Endothelial cell of umbilical vein (primary cell): Measurements from ENCODE around the gene PLEKHG1. TPM values are rescaled to one million over a fixed set of nuclear protein-coding genes. Genes with fewer than 3 reads are reported as not detected.

Source experiments
- BruUV-seq: library from RNA; stranded (reverse); fragments of 400-500 nt; replicated peaks from 2 replicates; lab custom pipeline; 2021; lab: Mats Ljungman, UMichigan
- CTCF ChIA-PET: fragments of 300-600, 350-600 bp; sonication (Branson Sonifier 250); formaldehyde crosslinking; loops from one replicate; lab custom pipeline; 2021; ENCODE audit warnings: antibody characterized with exemption, inconsistent platforms; lab: Charles Lee
- POLR2A ChIA-PET: fragments of 300-600, 350-600 bp; sonication (Branson Sonifier 250); formaldehyde crosslinking; loops from one replicate; lab custom pipeline; 2021; ENCODE audit warnings: antibody characterized with exemption, inconsistent platforms; lab: Charles Lee
- DNase-seq: peaks from one replicate; pipeline ENCODE4 v3.0.0-alpha.2; 2011; ENCODE audit warnings: low read depth, low spot score
- FAIRE-seq: peaks from 2 replicates; lab custom pipeline; 2011; peaks lifted over from hg19 to GRCh38; lab: Jason Lieb, UNC
- H2AFZ ChIP-seq: 2 replicates; pipeline ENCODE4 v1.6.0; 2012; ENCODE audit warnings: low read depth, low read length, control low read depth, inconsistent platforms
- H3K27ac ChIP-seq: 2 replicates; pipeline ENCODE4 v1.5.1; 2011; ENCODE audit warnings: low read depth, mild to moderate bottlenecking, control low read depth, low read length, moderate library complexity; ENCODE audit not compliant: insufficient read depth
- H3K27me3 ChIP-seq, 2 experiments: 2 replicates each; pipeline versions ENCODE4 v1.6.0 to v1.6.1; 2011; ENCODE audit warnings: low read length in 2 of 2, mixed read lengths in 1 of 2; ENCODE audit not compliant: control insufficient read depth in 2 of 2, insufficient read depth in 2 of 2
- H3K36me3 ChIP-seq, 2 experiments: 2 replicates in 1 of 2; 3 replicates in 1 of 2; pipeline ENCODE4 v1.5.1; 2011; ENCODE audit warnings: low read length in 2 of 2, mild to moderate bottlenecking in 1 of 2, moderate library complexity in 1 of 2; ENCODE audit not compliant: control insufficient read depth in 2 of 2, insufficient read depth in 2 of 2; ENCODE audit errors: extremely low read depth in 1 of 2
- H3K4me1 ChIP-seq: 3 replicates; pipeline ENCODE4 v1.5.1; 2011; ENCODE audit warnings: mild to moderate bottlenecking, low read length; ENCODE audit not compliant: control insufficient read depth, insufficient read depth; ENCODE audit errors: extremely low read depth
- H3K4me2 ChIP-seq: 2 replicates; pipeline ENCODE4 v1.6.1; 2011; ENCODE audit warnings: low read length, control low read depth, mixed read lengths; ENCODE audit not compliant: insufficient read depth
- H3K4me3 ChIP-seq, 3 experiments: fragments of 200-600 bp in 1 of 3; sonication (generic), shearing (Covaris generic) in 1 of 3; replicated peaks in 1 of 3; 2 replicates each; pipeline ENCODE4 v1.5.1; 2011 to 2016; ENCODE audit warnings: control low read depth in 3 of 3, low read length in 3 of 3, mild to moderate bottlenecking in 2 of 3, inconsistent platforms in 1 of 3, low read depth in 1 of 3, moderate library complexity in 1 of 3; ENCODE audit not compliant: insufficient read depth in 1 of 3
- H3K79me2 ChIP-seq: 2 replicates; pipeline ENCODE4 v1.6.0; 2012; ENCODE audit warnings: low read length, inconsistent platforms; ENCODE audit not compliant: control insufficient read depth, insufficient read depth
- H3K9ac ChIP-seq: replicated peaks from 2 replicates; pipeline ENCODE3; 2011; ENCODE audit warnings: low read length, control low read depth; ENCODE audit not compliant: insufficient read depth; ENCODE audit errors: extremely low read depth
- H3K9me1 ChIP-seq: replicated peaks from 3 replicates; pipeline ENCODE4 v1.6.0; 2011; ENCODE audit warnings: mild to moderate bottlenecking, low read length; ENCODE audit not compliant: control insufficient read depth, insufficient read depth; ENCODE audit errors: extremely low read depth
- H3K9me3 ChIP-seq: replicated peaks from 2 replicates; pipeline ENCODE4 v1.5.1; 2012; ENCODE audit warnings: low read length, inconsistent platforms; ENCODE audit not compliant: control insufficient read depth, insufficient read depth
- H4K20me1 ChIP-seq: replicated peaks from 2 replicates; pipeline ENCODE3; 2011; ENCODE audit warnings: mild to moderate bottlenecking, low read length; ENCODE audit not compliant: control insufficient read depth, insufficient read depth; ENCODE audit errors: extremely low read depth
- CTCF ChIP-seq, 2 donors: IDR thresholded peaks; 1 replicate in 1 of 2; 2 replicates in 1 of 2; pipeline ENCODE4 v1.5.1; 2011; ENCODE audit warnings: low read length in 2 of 2, mild to moderate bottlenecking in 2 of 2, moderate library complexity in 2 of 2, control low read depth in 1 of 2, inconsistent platforms in 1 of 2, low read depth in 1 of 2; ENCODE audit not compliant: insufficient read depth in 1 of 2; ENCODE audit errors: extremely low read depth in 1 of 2
- EZH2 ChIP-seq: IDR thresholded peaks from 2 replicates; pipeline ENCODE4 v1.6.1; 2012; ENCODE audit warnings: borderline replicate concordance, low read depth, mild to moderate bottlenecking, moderate library complexity, low read length, inconsistent platforms; ENCODE audit not compliant: severe bottlenecking
- FOS ChIP-seq: IDR thresholded peaks from 2 replicates; pipeline ENCODE4 v1.6.1; 2011; ENCODE audit warnings: mild to moderate bottlenecking, low read length, moderate library complexity, borderline replicate concordance; ENCODE audit not compliant: insufficient read depth
- GATA2 ChIP-seq: IDR thresholded peaks from 2 replicates; pipeline ENCODE4 v1.7.0; 2011; ENCODE audit warnings: low read depth, mild to moderate bottlenecking, moderate library complexity, mixed read lengths, low read length; ENCODE audit not compliant: insufficient read length, insufficient read depth
- JUN ChIP-seq: IDR thresholded peaks from 2 replicates; pipeline ENCODE4 v1.6.1; 2011; ENCODE audit warnings: borderline replicate concordance, low read depth; ENCODE audit not compliant: insufficient read length, insufficient read depth
- MYC ChIP-seq: IDR thresholded peaks from one replicate; pipeline ENCODE4 v1.6.1; 2011; ENCODE audit warnings: mild to moderate bottlenecking, low read depth, low read length
- POLR2A ChIP-seq: IDR thresholded peaks from 2 replicates; pipeline ENCODE4 v1.6.1; 2012; ENCODE audit warnings: low read depth, mild to moderate bottlenecking, control low read depth, low read length
- POLR2AphosphoS5 ChIP-seq: IDR thresholded peaks from 2 replicates; pipeline ENCODE4 v1.6.1; 2012; ENCODE audit warnings: low read depth, mild to moderate bottlenecking, control low read depth, low read length, moderate library complexity; ENCODE audit not compliant: insufficient read depth
- dilution Hi-C: fragments of 300-500 bp; cut with MboI; formaldehyde crosslinking; loops from one replicate; pipeline ENCODE4 v1.15.0; 2019; ENCODE audit warnings: low sequenced_read_pairs; ENCODE audit not compliant: extremely low pct_ligation_motif_present
- intact Hi-C: fragments of 100-400 bp; cut with micrococcal nuclease; formaldehyde crosslinking; loops from one replicate; pipeline ENCODE4 v1.10.0; 2022
- polyA plus RNA-seq, 4 experiments: library from polyadenylated mRNA; depleted of rRNA in 3 of 4; stranded (reverse) in 3 of 4; unstranded in 1 of 4; fragments of >200 nt; gene quantifications; 2 replicates each; pipeline versions ENCODE4 v1.2.1 to v1.2.3, GENCODE V29; 2011 to 2012; ENCODE audit warnings: missing spikeins in 1 of 4
- total RNA-seq: library from RNA; stranded (reverse); gene quantifications from 2 replicates; pipeline ENCODE4 v1.2.3, GENCODE V29; 2021
- TF ChIP-seq, protein P1 (sequence below): IDR thresholded peaks from 2 replicates; pipeline ENCODE4 v1.6.1; 2011; ENCODE audit not compliant: insufficient read depth, insufficient read length

PLEKHG1 gene
- total and polyA plus RNA-seq, 2 donors (not counting 3 experiments of a cell fraction or from before 2014, with no cell fraction given) = 8.8 to 62.5 TPM

DNA sequence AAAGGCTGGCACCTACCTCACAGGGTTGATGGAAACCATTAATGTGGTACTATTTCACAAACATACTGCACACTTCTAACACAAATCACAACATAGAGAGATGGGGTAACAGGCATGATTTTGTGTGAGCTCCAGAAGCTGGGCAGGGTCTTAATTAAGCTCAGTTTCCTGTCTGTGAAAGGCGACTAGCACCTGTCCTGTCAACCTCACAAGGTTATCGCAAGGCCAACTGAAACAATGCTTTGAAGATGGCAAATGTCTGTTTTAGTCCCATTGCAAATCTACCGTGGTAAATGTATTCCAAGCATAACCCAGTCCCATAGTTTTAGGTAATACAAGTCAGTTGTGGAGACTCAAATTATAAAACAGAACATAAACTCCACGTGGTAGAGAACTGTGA, 1.3 kb upstream of the PLEKHG1 start:
- no peak overlapping the region for H2AFZ ChIP-seq
- no TSS peak for BruUV-seq
- H3K4me1 ChIP-seq = peaks cover 8% of the 10 kb centered on the region
- H3K9me3 ChIP-seq = no peaks in the 10 kb centered on the region
- intact Hi-C loops (no loop called here), dilution Hi-C loops (no loop called here)
- DNase-seq (no peak), FAIRE-seq (no peak)
- H3K27ac ChIP-seq = no peak overlapping the region
- peaks cover 21 to 31% of the 10 kb centered on the region in 2 experiments for H3K27me3 ChIP-seq
- H3K9ac ChIP-seq = no peak overlapping the region
- no peaks in the 10 kb centered on the region for H3K9me1 ChIP-seq
- TF ChIP-seq EZH2 (no peak), GATA2 (no peak)
- TF ChIP-seq, protein P1, sequence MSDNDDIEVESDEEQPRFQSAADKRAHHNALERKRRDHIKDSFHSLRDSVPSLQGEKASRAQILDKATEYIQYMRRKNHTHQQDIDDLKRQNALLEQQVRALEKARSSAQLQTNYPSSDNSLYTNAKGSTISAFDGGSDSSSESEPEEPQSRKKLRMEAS = no peak
- no peaks in the 10 kb centered on the region for H4K20me1 ChIP-seq
- CTCF ChIA-PET = interaction anchor here (0.7 to 4.5 kb wide), 6 partner anchors 9 to 219 kb away, joined by 3 to 80 read pairs (median 12); no protein-coding TSS in a partner anchor
- no peak overlapping the region for H3K4me2 ChIP-seq
- no peaks in the 10 kb centered on the region for H3K36me3 ChIP-seq
- no peak overlapping the region for H3K4me3 ChIP-seq
- no peaks in the 10 kb centered on the region for H3K79me2 ChIP-seq
- POLR2A ChIA-PET = interaction anchor here (0.6 kb wide), 1 partner anchor 16 kb away, joined by 3 read pairs; no protein-coding TSS in a partner anchor

GRCh38 chr6:150598858-150599198, 857 bp upstream of the PLEKHG1 start:
- Histone ChIP-seq H3K36me3 (no peaks in the 10 kb centered on the region), H2AFZ (no peak overlapping the region), H3K4me1 (peaks cover 8% of the 10 kb centered on the region), H3K27ac (no peak overlapping the region), H4K20me1 (peaks cover 1% of the 10 kb centered on the region), H3K4me3 (no peak overlapping the region), H3K4me2 (no peak overlapping the region), H3K79me2 (no peaks in the 10 kb centered on the region), H3K9me3 (no peaks in the 10 kb centered on the region), H3K27me3 (peaks cover 21 to 31% of the 10 kb centered on the region in 2 experiments), H3K9me1 (no peaks in the 10 kb centered on the region), H3K9ac (no peak overlapping the region)
- POLR2A ChIA-PET = interaction anchor here (0.6 kb wide), 1 partner anchor 17 kb away, joined by 3 read pairs; no protein-coding TSS in a partner anchor
- dilution Hi-C loops = no loop called here
- no peak for DNase-seq
- BruUV-seq = no TSS peak
- FAIRE-seq = no peak
- TF ChIP-seq FOS = no peak
- no peak for TF ChIP-seq POLR2AphosphoS5
- no peak for TF ChIP-seq GATA2
- no peak for TF ChIP-seq POLR2A
- no peak for TF ChIP-seq EZH2
- no peak for TF ChIP-seq JUN
- TF ChIP-seq, protein P1 = no peak
- TF ChIP-seq CTCF (IDR thresholded peaks at IDR 0.05; ENCODE audit: extremely low read depth in 1 of 2, insufficient read depth in 1 of 2, low read depth in 1 of 2, low read length in 2 of 2) = no peak
- TF ChIP-seq MYC = no peak
- intact Hi-C loops = loop anchor here (1.0 kb wide), 1 partner anchor 106 kb away; no protein-coding TSS in a partner anchor
- CTCF ChIA-PET = interaction anchor here (1.3 to 4.5 kb wide), 6 partner anchors 88 to 219 kb away, joined by 4 to 80 read pairs (median 20); no protein-coding TSS in a partner anchor
